Type B pancreatic cell (in vitro differentiated cells): ENCODE measurements around the gene MED12L. TPM values are rescaled to one million over a fixed set of nuclear protein-coding genes. Genes with fewer than 3 reads are reported as not detected.

Experiments
- DNase-seq: peaks from one replicate; pipeline ENCODE4 v3.0.0; 2021; ENCODE audit warnings: mixed read lengths; ENCODE audit not compliant: unreplicated experiment; ENCODE audit errors: extremely low spot score
- H3K27ac Mint-ChIP-seq: 2 replicates; pipeline ENCODE4 v1.8.0; 2021; ENCODE audit warnings: mild to moderate bottlenecking, mixed read lengths
- H3K27me3 Mint-ChIP-seq: 2 replicates; pipeline ENCODE4 v1.8.0; 2021; ENCODE audit warnings: mixed read lengths
- H3K36me3 Mint-ChIP-seq: 2 replicates; pipeline ENCODE4 v1.8.0; 2021; ENCODE audit warnings: mixed read lengths
- H3K4me1 Mint-ChIP-seq: one replicate; pipeline ENCODE4 v1.8.0; 2021; ENCODE audit warnings: mixed read lengths; ENCODE audit not compliant: unreplicated experiment
- H3K4me3 Mint-ChIP-seq: 2 replicates; pipeline ENCODE4 v1.8.0; 2021; ENCODE audit warnings: mild to moderate bottlenecking, mixed read lengths
- H3K9me3 Mint-ChIP-seq: 2 replicates; pipeline ENCODE4 v1.8.0; 2021; ENCODE audit warnings: mixed read lengths
- total RNA-seq: library from RNA; stranded (reverse); gene quantifications from 2 replicates; pipeline ENCODE4 v1.2.1, GENCODE V29; 2021; ENCODE audit warnings: low replicate concordance
- TF ChIP-seq, protein P1 (sequence below): fragments of 200-600 bp; sonication (generic); conservative IDR thresholded peaks from 2 replicates; pipeline ENCODE4 v1.5.0; 2021; ENCODE audit warnings: antibody characterized with exemption, mild to moderate bottlenecking

The MED12L gene
- total RNA-seq, 1 donor from 2014 or later: 6.4 TPM

DNA sequence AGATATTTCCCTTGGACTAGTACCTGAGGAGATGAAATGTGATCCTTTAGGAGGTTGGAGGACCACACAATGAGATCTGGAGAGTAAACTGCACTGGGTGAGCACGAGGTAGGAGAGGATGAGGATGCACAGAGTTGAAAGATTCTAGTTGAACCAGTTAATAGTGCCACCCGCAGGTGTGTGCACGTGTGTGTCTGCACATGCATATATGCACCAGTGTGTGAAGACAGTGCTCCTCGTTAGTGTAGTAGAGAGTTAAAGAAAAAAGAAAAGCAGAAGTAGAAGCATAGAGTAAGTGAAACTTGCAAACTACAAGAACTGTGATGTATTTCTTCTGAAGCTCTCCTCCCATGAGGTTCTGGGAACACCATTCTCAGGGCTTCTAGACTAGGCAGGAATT is 8.4 kb downstream of the MED12L start:
- Mint-ChIP-seq H3K9me3 (peaks cover 6% of the 10 kb centered on the region), H3K27me3 (no peaks in the 10 kb centered on the region), H3K4me1 (no peaks in the 10 kb centered on the region), H3K27ac (no peak overlapping the region), H3K36me3 (peaks cover 9% of the 10 kb centered on the region), H3K4me3 (no peak overlapping the region)
- DNase-seq: no peak
- TF ChIP-seq, protein P1, sequence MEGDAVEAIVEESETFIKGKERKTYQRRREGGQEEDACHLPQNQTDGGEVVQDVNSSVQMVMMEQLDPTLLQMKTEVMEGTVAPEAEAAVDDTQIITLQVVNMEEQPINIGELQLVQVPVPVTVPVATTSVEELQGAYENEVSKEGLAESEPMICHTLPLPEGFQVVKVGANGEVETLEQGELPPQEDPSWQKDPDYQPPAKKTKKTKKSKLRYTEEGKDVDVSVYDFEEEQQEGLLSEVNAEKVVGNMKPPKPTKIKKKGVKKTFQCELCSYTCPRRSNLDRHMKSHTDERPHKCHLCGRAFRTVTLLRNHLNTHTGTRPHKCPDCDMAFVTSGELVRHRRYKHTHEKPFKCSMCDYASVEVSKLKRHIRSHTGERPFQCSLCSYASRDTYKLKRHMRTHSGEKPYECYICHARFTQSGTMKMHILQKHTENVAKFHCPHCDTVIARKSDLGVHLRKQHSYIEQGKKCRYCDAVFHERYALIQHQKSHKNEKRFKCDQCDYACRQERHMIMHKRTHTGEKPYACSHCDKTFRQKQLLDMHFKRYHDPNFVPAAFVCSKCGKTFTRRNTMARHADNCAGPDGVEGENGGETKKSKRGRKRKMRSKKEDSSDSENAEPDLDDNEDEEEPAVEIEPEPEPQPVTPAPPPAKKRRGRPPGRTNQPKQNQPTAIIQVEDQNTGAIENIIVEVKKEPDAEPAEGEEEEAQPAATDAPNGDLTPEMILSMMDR: no peak

DNA sequence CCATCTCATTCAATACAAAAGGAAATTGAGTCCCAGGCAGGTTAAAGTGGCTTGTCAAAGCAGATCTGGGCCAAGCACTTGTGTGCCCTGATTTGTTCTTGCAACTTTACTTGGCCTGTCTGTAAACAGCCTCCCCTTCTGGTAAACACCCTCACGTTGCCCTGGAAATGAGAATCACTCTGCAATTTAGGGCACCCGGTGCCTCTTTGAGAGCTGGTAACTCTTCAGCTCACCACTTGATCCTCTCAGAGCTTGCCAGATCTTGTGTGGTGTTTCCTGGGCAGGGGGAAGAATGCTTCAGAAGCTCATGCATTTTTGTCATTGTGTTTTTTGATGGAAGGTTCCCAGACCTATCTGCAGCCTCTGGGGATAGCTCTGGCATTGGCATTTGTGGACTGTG is 11.3 kb downstream of the MED12L start:
- no peak overlapping the region for H3K27ac Mint-ChIP-seq

DNA sequence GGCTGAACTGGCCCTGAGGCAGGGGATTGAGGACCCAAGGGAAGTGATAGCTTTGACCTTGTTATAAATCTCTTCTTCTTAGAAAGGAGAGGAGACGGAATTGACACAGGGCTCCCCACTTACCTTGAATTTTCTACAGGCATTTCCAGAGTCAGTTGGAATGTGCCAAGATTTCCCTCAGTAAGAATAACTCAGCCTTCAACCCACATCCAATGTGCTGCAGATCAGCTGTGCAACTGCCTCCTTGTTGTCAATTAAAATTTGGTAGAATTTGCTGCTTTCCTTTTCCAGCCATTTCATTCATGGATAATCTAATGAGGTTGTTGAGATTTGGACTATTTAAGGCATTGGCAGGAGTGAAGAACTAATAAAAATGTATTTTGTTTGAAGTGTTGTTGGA is 14.6 kb downstream of the MED12L start:
- Mint-ChIP-seq H3K36me3 (peaks cover 9% of the 10 kb centered on the region), H3K27ac (no peak overlapping the region), H3K9me3 (peaks cover 6% of the 10 kb centered on the region), H3K4me1 (peaks cover 7% of the 10 kb centered on the region), H3K4me3 (no peak overlapping the region), H3K27me3 (no peaks in the 10 kb centered on the region)
- DNase-seq: no peak
- TF ChIP-seq, protein P1: no peak

More for the DNA sequence above, 11.3 kb downstream of the MED12L start:
- DNase-seq: no peak
- peaks cover 9% of the 10 kb centered on the region for H3K36me3 Mint-ChIP-seq
- H3K4me3 Mint-ChIP-seq: no peak overlapping the region
- peaks cover 6% of the 10 kb centered on the region for H3K9me3 Mint-ChIP-seq
- H3K4me1 Mint-ChIP-seq: peaks cover 6% of the 10 kb centered on the region
- TF ChIP-seq, protein P1: no peak
- no peaks in the 10 kb centered on the region for H3K27me3 Mint-ChIP-seq

DNA sequence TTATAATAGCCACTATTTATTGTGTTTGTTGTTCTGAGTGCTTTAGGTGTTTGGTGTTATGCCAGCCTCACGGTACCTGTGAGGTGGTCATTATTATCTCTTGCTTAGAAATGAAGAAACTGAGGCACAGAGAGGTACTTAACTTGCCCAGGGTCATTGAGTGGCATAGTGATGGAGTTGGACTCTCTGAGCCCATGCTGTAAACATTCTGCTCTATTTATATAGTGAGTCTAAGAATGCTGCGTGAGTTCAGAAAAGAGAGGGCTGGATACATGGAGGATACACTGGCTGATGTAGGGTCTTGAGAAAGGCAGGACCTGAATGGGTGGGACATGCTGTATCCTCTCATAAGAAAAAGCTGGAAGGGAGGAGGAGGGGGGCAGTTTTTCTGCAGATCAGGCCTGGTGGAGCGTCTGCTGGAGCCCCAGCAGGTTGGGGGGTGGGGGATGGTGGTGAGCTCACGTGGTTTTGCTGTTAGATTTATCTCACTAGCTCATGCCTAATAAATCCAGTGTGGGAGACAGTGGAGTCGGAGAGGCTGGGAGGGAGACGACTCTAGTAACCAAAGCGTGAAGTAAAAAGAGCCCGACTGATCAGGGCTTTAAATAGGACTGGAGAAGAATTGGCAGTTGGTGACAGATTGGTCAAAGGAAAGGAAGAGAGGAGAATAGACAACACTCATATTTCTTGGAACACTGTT is 16.0 kb downstream of the MED12L start:
- peaks cover 6% of the 10 kb centered on the region for H3K9me3 Mint-ChIP-seq
- TF ChIP-seq, protein P1: no peak
- no peak overlapping the region for H3K27ac Mint-ChIP-seq
- H3K4me1 Mint-ChIP-seq: peaks cover 7% of the 10 kb centered on the region
- no peak overlapping the region for H3K4me3 Mint-ChIP-seq
- no peak for DNase-seq
- no peaks in the 10 kb centered on the region for H3K27me3 Mint-ChIP-seq
- H3K36me3 Mint-ChIP-seq: peaks cover 9% of the 10 kb centered on the region

DNA sequence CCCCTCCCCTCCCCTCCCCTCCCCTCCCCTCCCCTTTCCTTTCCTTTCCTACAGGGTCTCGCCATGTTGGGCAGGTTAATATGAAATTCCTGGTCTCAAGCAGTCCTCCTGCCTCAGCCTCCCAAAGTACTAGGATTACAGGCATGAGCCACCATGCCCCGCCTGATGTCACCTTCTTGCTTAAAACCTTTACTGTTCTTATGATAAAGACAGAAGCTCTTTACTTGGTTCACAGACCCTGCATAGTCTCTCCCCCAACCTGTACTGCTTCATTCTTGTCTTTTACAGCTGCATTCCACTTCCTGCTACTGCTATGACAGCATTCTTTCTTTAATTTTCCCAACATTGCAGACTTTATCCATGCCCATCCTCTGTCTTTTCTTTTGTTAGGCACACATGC is 20.8 kb downstream of the MED12L start:
- Mint-ChIP-seq H3K4me1 (peaks cover 8% of the 10 kb centered on the region), H3K36me3 (no peaks in the 10 kb centered on the region), H3K27me3 (no peaks in the 10 kb centered on the region), H3K9me3 (no peaks in the 10 kb centered on the region), H3K27ac (no peak overlapping the region), H3K4me3 (no peak overlapping the region)
- TF ChIP-seq, protein P1: no peak
- no peak for DNase-seq
